DMS153 treated with DMSO at 0.1 percent for 48 hours (cell line): Measurements from ENCODE around the gene ATG16L2.

Source experiments
- DNase-seq: peaks from one replicate; lab custom pipeline; 2025; ENCODE audit not compliant: unreplicated experiment; lab: John Stamatoyannopoulos, UW

The ATG16L2 gene

GRCh38 chr11:72875736-72876135 lies 61.5 kb downstream of the ATG16L2 start:
- no peak for DNase-seq

- DNase-seq: no peak
These were observed 61.9 kb downstream of the ATG16L2 start for GRCh38 chr11:72876147-72876546.
